Measurements from ENCODE around the gene FUZ. TPM values are rescaled to one million over a fixed set of nuclear protein-coding genes. Genes with fewer than 3 reads are reported as not detected.

FUZ gene, protein sequence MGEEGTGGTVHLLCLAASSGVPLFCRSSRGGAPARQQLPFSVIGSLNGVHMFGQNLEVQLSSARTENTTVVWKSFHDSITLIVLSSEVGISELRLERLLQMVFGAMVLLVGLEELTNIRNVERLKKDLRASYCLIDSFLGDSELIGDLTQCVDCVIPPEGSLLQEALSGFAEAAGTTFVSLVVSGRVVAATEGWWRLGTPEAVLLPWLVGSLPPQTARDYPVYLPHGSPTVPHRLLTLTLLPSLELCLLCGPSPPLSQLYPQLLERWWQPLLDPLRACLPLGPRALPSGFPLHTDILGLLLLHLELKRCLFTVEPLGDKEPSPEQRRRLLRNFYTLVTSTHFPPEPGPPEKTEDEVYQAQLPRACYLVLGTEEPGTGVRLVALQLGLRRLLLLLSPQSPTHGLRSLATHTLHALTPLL
- 20.1 and 24.3 TPM in 2 replicates for total RNA-seq

DNA sequence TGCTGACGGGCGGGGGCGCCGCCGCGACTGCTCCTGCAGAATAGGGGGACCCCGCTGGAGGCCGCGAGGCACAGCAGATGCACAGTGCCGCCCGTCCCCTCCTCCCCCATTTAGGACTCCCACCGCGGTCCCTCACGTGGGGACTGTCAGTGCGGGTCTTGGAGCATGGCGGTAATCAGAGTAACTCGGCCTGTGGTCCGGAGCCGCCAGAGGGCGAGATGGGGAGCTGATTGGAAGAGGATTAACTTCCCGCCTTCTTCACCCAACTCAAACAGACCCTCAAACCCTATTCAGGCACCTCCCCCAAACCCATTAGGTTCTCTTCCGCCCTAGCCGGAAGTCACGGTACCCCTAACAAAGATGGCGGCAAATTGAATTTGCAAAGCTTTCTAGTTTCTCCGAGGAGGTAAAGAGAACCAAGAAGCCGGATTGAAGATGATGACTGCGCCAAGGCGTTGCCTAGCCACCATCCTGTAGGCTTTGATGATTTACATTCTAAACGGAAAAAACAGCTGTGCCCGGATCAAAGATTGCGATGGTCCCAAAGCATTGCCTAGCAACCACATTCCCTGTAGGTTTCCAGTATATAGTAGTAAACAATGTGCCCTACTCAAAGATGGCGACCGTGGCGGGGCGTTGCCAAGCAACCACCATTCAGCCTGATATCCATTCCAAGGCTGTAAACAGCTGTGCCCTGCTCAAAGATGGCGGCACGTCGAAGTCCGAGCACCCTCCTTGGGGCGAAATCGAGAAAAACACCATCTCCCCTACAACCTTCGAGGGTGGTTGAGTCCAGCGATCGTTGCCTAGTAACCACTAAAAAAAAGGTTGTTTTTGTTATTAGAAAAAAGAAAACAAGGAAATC lies at the start of gene FUZ:
Gene FUZ (minus strand): TSS at position 296 of the 865 bp plus-strand sequence. CDS start 186 bp downstream, at position 110.

DNA sequence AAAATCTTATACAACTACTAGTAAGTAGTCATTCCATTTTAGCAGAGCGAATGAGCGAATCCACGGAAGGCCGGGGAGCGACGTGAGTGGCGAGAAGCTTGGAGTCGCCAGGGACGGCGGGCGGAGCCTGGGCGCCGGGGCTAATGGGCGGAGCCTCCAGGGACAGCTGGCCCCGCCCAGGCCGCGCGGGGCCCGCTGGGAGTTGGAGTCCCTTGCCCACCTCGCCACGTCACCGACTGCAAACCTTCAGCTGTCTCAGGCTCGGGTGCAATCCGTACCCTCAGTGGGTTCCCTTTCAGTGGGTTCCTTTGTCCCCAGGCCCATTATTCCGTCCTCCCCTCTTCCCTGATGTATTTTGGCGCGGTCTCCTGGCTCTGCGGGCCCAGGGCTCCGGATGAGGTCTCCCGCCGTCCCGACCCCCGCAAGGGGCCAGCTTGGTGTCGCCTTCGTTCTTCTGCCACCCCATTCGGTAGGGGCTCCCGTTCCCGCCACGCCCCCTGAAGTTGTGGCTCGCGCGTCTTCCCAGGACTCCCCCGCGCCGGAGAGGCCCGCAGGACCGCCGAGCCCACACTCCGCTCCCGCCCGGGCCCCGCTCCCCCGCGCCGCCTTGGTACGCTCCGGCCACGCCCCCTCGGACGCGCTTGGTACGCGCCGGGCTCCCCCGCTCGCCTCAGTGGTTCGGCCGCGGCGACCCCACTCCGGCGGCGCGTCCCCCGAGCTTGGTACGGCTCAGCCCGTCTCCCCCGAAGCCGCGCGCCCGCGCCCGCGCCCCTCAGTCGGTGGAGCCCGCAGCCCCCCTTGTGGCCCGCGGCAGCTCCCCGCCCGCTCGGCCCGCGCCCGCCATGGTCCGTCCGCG lies 37.6 kb upstream of the FUZ start, which contains the start of gene PTOV1:
Gene PTOV1 (plus strand): TSS at position 673 of the 856 bp plus-strand sequence.

DNA sequence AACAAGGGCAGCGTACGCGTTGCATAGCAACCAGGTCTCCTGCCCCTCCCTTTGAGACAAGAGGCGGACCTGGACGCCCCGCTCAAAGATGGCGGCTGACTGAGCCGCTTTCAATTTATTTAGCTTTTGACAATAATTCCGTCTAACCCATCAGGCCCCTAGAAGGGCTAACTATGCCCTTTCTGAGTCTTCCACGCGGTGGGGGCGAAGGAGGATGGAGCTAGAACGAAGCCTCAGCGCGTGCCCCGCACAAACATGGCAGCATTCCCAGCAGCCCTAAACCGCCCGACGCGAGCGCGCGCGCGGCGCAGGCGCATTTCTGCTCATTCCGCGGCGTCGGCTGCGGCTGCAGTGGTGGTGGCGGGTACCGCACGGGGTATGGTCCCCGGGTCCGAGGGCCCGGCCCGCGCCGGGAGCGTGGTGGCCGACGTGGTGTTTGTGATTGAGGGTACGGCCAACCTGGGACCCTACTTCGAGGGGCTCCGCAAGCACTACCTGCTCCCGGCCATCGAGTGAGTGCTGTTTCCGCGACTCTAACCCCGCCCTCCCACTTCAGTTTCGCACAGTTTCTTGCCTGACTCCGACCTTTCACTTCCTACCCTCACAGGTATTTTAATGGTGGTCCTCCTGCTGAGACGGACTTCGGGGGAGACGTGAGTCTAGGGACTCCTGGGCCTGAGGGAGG lies 5.0 kb upstream of the FUZ start, which contains the start of gene MED25:
Gene MED25 (plus strand): TSS at position 326 of the 685 bp plus-strand sequence. CDS start 53 bp downstream, at position 379.

DNA sequence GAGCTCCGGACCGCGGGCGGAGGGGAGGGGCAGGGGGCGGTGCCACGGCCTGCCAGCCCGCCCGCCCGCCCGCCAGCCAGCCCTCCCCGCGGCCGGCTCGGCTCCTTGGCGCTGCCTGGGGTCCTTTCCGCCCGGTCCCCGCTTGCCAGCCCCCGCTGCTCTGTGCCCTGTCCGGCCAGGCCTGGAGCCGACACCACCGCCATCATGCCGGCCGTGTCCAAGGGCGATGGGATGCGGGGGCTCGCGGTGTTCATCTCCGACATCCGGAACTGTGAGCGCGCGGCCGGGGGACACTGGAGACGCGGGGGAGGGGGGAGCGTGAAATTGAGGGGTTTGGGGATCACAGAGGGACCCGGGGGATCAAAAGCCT lies 46.2 kb downstream of the FUZ start, which contains the start of gene AP2A1:
Gene AP2A1 (plus strand): TSS at position 72 of the 370 bp plus-strand sequence. CDS start 133 bp downstream, at position 205.

DNA sequence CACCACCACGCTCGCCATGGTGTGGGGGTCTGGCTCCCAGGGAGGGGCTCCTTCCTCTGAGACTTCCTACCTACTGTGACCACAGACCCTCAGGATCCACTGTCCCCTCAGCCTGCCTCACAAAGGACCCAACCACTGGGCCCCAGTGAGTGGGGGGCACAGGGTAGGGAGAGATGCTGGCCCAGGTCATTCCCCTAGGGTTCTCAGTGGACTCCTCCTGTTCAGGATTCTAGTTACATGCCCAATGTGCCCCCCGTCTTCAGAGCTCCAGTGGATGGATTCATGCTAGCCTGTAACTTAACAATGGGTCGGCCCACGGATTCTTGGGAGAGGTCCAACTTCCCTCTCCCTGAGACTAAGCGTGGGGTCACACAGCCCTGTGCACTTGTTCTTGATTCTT lies 49.9 kb downstream of the FUZ start, which contains the start of gene TSKS:
Gene TSKS (minus strand): TSS at position 77 of the 400 bp plus-strand sequence. CDS start 59 bp downstream, at position 18.

Other genes starting within 250 kb of the FUZ start
- 48.8 and 54.8 TPM in 2 replicates for gene NOSIP, start 232.7 kb downstream of the FUZ start, total RNA-seq
- gene PRRG2, start 232.0 kb downstream of the FUZ start, total RNA-seq, result 0.29 and 3.6 TPM in 2 replicates
- gene PRR12, start 222.1 kb downstream of the FUZ start, total RNA-seq, result 11.5 and 12.4 TPM in 2 replicates
- gene RRAS, start 173.1 kb downstream of the FUZ start, total RNA-seq, result 68.3 and 79.6 TPM in 2 replicates
- 34.4 and 36.1 TPM in 2 replicates for gene SCAF1, start 171.1 kb downstream of the FUZ start, total RNA-seq
- 32.6 and 65.3 TPM in 2 replicates for gene IRF3, start 147.4 kb downstream of the FUZ start, total RNA-seq
- 3.8 and 4.4 TPM in 2 replicates for gene BCL2L12, start 147.4 kb downstream of the FUZ start, total RNA-seq
- gene PRMT1, start 136.0 kb downstream of the FUZ start, total RNA-seq, result 117 and 145 TPM in 2 replicates
- gene ADM5, start 123.7 kb downstream of the FUZ start, total RNA-seq, result not detected in 2 replicates
- 3.7 and 11.4 TPM in 2 replicates for gene CPT1C, start 122.2 kb downstream of the FUZ start, total RNA-seq
- gene TSKS, start 50.0 kb downstream of the FUZ start, total RNA-seq, result 0.25 and 1.1 TPM in 2 replicates
- 197 and 215 TPM in 2 replicates for gene AP2A1, start 46.3 kb downstream of the FUZ start, total RNA-seq
- 20.5 and 22.1 TPM in 2 replicates for gene MED25, start 5.0 kb upstream of the FUZ start, total RNA-seq
- gene PTOV1, start 37.9 kb upstream of the FUZ start, total RNA-seq, result 69.8 and 71.9 TPM in 2 replicates
- 27.2 and 28.0 TPM in 2 replicates for gene PNKP, start 54.3 kb upstream of the FUZ start, total RNA-seq
- 31.9 and 36.6 TPM in 2 replicates for gene AKT1S1, start 64.1 kb upstream of the FUZ start, total RNA-seq
- 26.2 and 26.6 TPM in 2 replicates for gene TBC1D17, start 64.4 kb upstream of the FUZ start, total RNA-seq
- 0.20 TPM in 1 of 2 replicates, not detected in the other for gene IL4I1, start 83.6 kb upstream of the FUZ start, total RNA-seq
- gene ATF5, start 115.9 kb upstream of the FUZ start, total RNA-seq, result 8.7 and 12.3 TPM in 2 replicates
- 21.0 and 25.6 TPM in 2 replicates for gene NUP62, start 116.2 kb upstream of the FUZ start, total RNA-seq
- gene SIGLEC11, start 147.9 kb upstream of the FUZ start, total RNA-seq, result not detected in 2 replicates
- 19.2 and 20.8 TPM in 2 replicates for gene VRK3, start 212.1 kb upstream of the FUZ start, total RNA-seq
- 6.8 and 10.6 TPM in 2 replicates for gene ZNF473, start 212.7 kb upstream of the FUZ start, total RNA-seq

All from cardiac ventricle fibroblast (primary cell).